Measurements from ENCODE around the gene CDC16.

DNA sequence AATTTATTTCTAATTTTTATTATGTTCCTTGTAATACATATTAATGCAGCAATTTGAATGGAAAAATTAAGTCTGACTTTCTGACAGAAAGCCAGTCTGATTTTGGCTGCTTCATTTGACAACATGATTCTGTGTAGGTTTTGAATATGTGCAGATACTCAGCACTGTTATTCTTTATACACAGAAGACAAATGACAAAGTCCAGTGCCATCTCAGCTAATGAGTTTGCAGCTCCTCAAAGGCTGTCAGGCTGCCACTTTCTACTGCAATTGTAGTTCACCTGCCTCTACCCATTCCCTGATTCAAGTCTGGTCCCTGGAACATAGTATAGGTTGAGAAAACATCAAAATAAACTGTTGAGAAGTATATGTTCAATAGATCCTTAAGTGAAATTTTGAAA, 76.7 kb downstream of the CDC16 start:
- TF ChIP-seq, protein P1, sequence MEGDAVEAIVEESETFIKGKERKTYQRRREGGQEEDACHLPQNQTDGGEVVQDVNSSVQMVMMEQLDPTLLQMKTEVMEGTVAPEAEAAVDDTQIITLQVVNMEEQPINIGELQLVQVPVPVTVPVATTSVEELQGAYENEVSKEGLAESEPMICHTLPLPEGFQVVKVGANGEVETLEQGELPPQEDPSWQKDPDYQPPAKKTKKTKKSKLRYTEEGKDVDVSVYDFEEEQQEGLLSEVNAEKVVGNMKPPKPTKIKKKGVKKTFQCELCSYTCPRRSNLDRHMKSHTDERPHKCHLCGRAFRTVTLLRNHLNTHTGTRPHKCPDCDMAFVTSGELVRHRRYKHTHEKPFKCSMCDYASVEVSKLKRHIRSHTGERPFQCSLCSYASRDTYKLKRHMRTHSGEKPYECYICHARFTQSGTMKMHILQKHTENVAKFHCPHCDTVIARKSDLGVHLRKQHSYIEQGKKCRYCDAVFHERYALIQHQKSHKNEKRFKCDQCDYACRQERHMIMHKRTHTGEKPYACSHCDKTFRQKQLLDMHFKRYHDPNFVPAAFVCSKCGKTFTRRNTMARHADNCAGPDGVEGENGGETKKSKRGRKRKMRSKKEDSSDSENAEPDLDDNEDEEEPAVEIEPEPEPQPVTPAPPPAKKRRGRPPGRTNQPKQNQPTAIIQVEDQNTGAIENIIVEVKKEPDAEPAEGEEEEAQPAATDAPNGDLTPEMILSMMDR (IDR thresholded peaks at IDR 0.05) = no peak
- TF ChIP-seq POLR2A (IDR thresholded peaks at IDR 0.05) = no peak

Measured in adrenal gland (tissue), 5 donors.